Muscle layer of colon (tissue), 2 donors: ENCODE measurements around the gene PPFIA2.
"Not testable (repeated sequence)": the region's sequence is repeated elsewhere in the genome, so short reads cannot be mapped to it uniquely, and the experiment has no call there.

Source experiments
- H3K27ac ChIP-seq: one replicate; pipeline ENCODE4 v1.7.0; 2013; ENCODE audit warnings: low read depth, mild to moderate bottlenecking, low read length, moderate library complexity
- H3K27me3 ChIP-seq, 2 donors: one replicate each; pipeline ENCODE4 v1.7.0; 2013; ENCODE audit warnings: low read length in 2 of 2, mild to moderate bottlenecking in 2 of 2; ENCODE audit not compliant: insufficient read depth in 2 of 2, control insufficient read depth in 1 of 2
- H3K36me3 ChIP-seq: one replicate; pipeline ENCODE4 v1.7.0; 2013; ENCODE audit warnings: mild to moderate bottlenecking, low read length; ENCODE audit not compliant: insufficient read depth
- H3K4me1 ChIP-seq: one replicate; pipeline ENCODE4 v1.7.0; 2013; ENCODE audit warnings: mild to moderate bottlenecking, low read length; ENCODE audit not compliant: insufficient read depth
- H3K4me3 ChIP-seq, 2 donors: one replicate each; pipeline ENCODE4 v1.7.0; 2013; ENCODE audit warnings: low read length in 2 of 2, low read depth in 1 of 2, mild to moderate bottlenecking in 1 of 2, moderate library complexity in 1 of 2
- H3K9ac ChIP-seq: one replicate; pipeline ENCODE4 v1.7.0; 2013; ENCODE audit warnings: low read length
- H3K9me3 ChIP-seq: one replicate; pipeline ENCODE4 v1.7.0; 2013; ENCODE audit warnings: mild to moderate bottlenecking, low read length
- donor health status: abdominal sarcoma.
- donor health status: Adenocarcinoma of cecum.

Gene PPFIA2

DNA sequence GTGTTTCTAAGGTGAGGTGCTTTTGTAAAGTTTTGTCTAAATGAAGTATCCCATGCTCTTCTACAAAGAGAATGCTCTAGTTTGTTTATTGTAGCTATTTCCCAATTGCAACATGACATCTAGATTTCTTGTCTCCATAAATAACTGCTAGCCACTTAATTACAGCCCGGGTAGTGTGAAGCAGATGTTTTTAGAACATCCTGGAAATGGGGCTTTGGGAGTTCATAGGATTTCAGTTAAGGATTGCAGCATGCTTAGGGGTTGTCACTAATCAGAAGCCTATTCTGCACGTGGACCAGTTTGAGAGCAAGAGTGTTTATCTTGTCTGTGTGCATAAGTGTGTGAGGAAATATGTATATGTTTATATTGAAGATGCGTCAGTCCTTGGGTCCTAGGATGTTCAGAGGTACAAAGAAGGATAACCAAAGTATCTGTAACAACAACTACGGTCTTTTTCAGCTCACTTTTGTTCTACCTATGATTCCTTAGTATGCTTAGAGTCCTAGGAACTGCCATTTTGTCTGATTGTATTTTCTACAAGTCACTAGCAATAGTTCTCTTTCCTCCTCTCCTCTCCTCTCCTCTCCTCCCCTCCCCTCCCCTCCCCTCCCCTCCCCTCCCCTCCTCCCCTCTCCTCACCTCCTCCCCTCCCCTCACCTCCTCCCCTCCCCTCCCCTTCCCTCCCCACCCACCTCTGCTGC lies 546.0 kb downstream of the PPFIA2 start:
- no peak overlapping the region for H3K4me3 ChIP-seq
- H3K9me3 ChIP-seq = no peaks in the 10 kb centered on the region
- H3K27ac ChIP-seq = no peak overlapping the region
- no peaks in the 10 kb centered on the region for H3K36me3 ChIP-seq
- no peak overlapping the region for H3K9ac ChIP-seq
- H3K27me3 ChIP-seq = no peaks in the 10 kb centered on the region
- peaks cover 14% of the 10 kb centered on the region for H3K4me1 ChIP-seq

DNA sequence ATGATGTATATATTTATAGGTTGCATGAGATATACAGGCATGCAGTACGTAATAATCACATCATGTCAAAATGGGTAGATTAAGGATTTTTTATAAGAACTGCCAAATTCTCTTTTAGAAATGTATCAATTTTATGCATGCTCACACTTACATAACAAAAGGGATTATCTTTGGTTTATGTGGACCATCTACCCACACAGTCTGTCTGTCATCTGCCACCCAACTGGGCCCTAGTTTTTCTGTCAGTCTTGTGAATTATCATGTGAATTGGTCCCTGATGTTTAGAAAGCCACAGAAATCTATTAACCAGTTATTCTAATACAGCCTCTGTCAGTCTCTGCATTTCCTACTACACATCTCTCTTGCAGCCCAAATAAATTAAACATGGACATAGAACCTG lies 547.8 kb downstream of the PPFIA2 start:
- no peak overlapping the region for H3K9ac ChIP-seq
- no peaks in the 10 kb centered on the region for H3K27me3 ChIP-seq
- H3K27ac ChIP-seq = no peak overlapping the region
- H3K36me3 ChIP-seq = no peaks in the 10 kb centered on the region
- H3K4me3 ChIP-seq = no peak overlapping the region
- H3K9me3 ChIP-seq = no peaks in the 10 kb centered on the region
- peaks cover 17% of the 10 kb centered on the region for H3K4me1 ChIP-seq

DNA sequence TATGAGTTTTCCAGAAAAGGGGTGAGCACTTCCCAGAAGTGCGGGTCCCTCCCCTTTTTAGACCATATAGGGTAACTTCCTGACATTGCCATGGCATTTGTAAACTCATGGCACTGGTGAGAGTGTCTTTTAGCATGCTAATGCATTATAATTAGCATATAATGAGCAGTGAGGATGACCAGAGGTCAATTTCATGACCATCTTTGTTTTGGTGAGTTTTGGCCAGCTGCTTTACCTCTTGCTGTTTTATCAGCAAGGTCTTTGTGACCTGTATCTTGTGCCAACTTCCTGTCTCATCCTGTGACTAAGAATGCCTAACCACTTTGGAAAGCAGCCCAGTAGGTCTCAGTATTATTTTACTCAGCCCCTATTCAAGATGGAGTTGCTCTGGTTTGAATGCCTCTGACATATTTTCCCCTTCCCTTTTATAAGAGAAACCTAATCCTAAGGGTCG lies 549.4 kb downstream of the PPFIA2 start:
- H3K4me1 ChIP-seq = peaks cover 17% of the 10 kb centered on the region
- not testable (repeated sequence) for H3K9me3 ChIP-seq, H3K9ac ChIP-seq, H3K27ac ChIP-seq, H3K36me3 ChIP-seq, H3K4me3 ChIP-seq, H3K27me3 ChIP-seq

DNA sequence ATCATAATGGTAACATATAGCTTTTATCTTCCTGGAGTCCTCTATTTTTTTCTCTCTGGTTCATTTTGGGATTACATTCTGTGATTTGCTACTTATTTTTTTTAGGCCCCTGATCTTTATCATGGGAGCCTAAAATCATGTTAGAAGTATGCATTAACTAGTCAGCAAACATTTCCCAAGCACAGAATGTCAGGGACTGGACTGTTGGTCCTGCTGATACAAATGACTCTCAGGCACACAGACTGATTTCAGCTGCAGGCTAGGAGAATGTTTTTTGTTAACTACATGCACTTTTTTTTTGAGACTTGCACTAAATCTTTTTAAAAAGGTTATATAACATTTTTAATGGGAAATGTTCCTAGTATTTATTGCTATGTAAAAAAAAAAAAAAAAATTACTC lies 550.1 kb downstream of the PPFIA2 start:
- H3K27me3 ChIP-seq = no peaks in the 10 kb centered on the region
- H3K4me1 ChIP-seq = peaks cover 17% of the 10 kb centered on the region
- H3K9me3 ChIP-seq = no peaks in the 10 kb centered on the region
- H3K27ac ChIP-seq = no peak overlapping the region
- H3K9ac ChIP-seq = no peak overlapping the region
- H3K4me3 ChIP-seq = no peak overlapping the region
- no peaks in the 10 kb centered on the region for H3K36me3 ChIP-seq

DNA sequence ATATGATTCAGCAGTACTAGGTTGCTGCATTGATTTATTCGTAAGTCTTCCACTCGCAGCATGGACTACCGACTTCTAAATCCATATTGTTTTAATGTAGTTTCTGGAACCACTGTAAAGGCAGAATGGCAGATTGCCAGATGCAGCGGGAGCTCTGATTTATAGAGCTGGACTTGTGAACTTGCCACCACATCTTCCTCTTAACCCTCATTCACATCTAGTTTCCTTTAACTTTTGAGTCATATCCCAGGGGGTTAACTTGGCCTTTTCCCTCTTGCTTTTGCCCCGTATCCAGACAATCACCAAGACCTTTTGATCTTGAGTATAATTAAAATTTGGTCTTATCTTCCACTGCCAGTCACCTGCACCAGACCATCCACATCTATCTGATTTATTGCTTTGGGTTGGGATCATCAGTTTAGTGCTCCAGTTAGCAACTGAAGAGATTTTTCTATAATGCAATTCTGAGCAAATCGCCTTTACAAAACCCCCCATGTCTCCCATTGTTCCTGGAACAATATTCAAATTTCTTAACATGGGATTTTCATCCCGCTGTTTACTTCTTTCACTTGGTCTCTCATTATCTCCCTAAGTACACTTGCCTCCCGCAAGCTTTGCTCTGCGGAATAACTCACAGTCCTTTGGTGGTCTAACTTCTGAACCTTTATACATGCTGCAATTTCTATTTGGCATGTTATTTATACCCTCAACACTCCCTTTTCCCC lies 550.8 kb downstream of the PPFIA2 start:
- no peak overlapping the region for H3K4me3 ChIP-seq
- H3K4me1 ChIP-seq = peaks cover 17% of the 10 kb centered on the region
- H3K9me3 ChIP-seq = no peaks in the 10 kb centered on the region
- H3K9ac ChIP-seq = no peak overlapping the region
- H3K27ac ChIP-seq = no peak overlapping the region
- no peaks in the 10 kb centered on the region for H3K27me3 ChIP-seq
- no peaks in the 10 kb centered on the region for H3K36me3 ChIP-seq
